HCT116 (cell line): Measurements from ENCODE around the gene SYNJ2. TPM values are rescaled to one million over a fixed set of nuclear protein-coding genes. Genes with fewer than 3 reads are reported as not detected.

Experiments
- ATAC-seq: fragments of 200-7000 bp; cut with Tn5 transposase; 2 replicates; pipeline ENCODE4 v1.9.1; 2020; ENCODE audit warnings: mild to moderate bottlenecking, moderate library complexity
- BruUV-seq: library from RNA; stranded (reverse); fragments of 400-500 nt; replicated peaks from 2 replicates; lab custom pipeline; 2021; lab: Mats Ljungman, UMichigan
- CTCF ChIA-PET: fragments of 300-600 bp; sonication (Branson Sonifier 250); formaldehyde crosslinking; loops from one replicate; lab custom pipeline; 2021; ENCODE audit warnings: antibody characterized with exemption; lab: Charles Lee
- POLR2A ChIA-PET: fragments of 300-600, 350-600 bp; sonication (Branson Sonifier 250); formaldehyde crosslinking; loops from one replicate; lab custom pipeline; 2021; ENCODE audit warnings: antibody characterized with exemption; lab: Charles Lee
- RAD21 ChIA-PET, 2 experiments: fragments of 300-600 bp; sonication (Branson Sonifier 250); formaldehyde crosslinking; loops; one replicate each; lab custom pipeline; 2023; ENCODE audit warnings: low total read pairs in 2 of 2; ENCODE audit not compliant: uncharacterized antibody in 2 of 2, unreplicated experiment in 2 of 2, low non-redundant PET in 1 of 2; lab: Charles Lee
- DNase-seq: peaks from one replicate; pipeline ENCODE4 v3.0.0-alpha.2; 2010; ENCODE audit warnings: low read depth, low spot score
- H2AFZ ChIP-seq: fragments of 200-600 bp; shearing (Covaris generic), sonication (generic); 2 replicates; pipeline ENCODE4 v1.6.1; 2017; ENCODE audit warnings: low read depth, mixed run types, mixed read lengths, antibody characterized with exemption, low read length; ENCODE audit not compliant: poor library complexity, severe bottlenecking
- H3K27ac ChIP-seq: 2 replicates; pipeline ENCODE4 v1.5.1; 2012; ENCODE audit warnings: low read depth, low read length
- H3K27me3 ChIP-seq: fragments of 200-600 bp; sonication (generic); 2 replicates; pipeline ENCODE4 v1.6.1; 2016; ENCODE audit warnings: mixed run types, low read length, mixed read lengths; ENCODE audit not compliant: insufficient read depth
- H3K36me3 ChIP-seq, 2 experiments: fragments of 200-500 bp in 1 of 2; fragments of 200-600 bp in 1 of 2; sonication (Bioruptor generic) in 1 of 2; sonication (generic) in 1 of 2; 2 replicates each; pipeline versions ENCODE4 v1.5.1 to v1.6.1; 2014 to 2016; ENCODE audit warnings: low read length in 2 of 2, inconsistent platforms in 1 of 2, mixed read lengths in 1 of 2, mixed run types in 1 of 2; ENCODE audit not compliant: insufficient read depth in 2 of 2, control insufficient read depth in 1 of 2
- H3K4me1 ChIP-seq, 2 experiments: fragments of 200-600 bp in 1 of 2; sonication (generic) in 1 of 2; 2 replicates each; pipeline versions ENCODE4 v1.5.1 to v1.6.1; 2012 to 2017; ENCODE audit warnings: low read length in 2 of 2, inconsistent platforms in 1 of 2, mild to moderate bottlenecking in 1 of 2, mixed read lengths in 1 of 2, mixed run types in 1 of 2, moderate library complexity in 1 of 2; ENCODE audit not compliant: insufficient read depth in 2 of 2, control insufficient read depth in 1 of 2
- H3K4me2 ChIP-seq: fragments of 200-600 bp; sonication (generic); 2 replicates; pipeline ENCODE4 v1.6.1; 2017; ENCODE audit warnings: mixed run types, low read length, mixed read lengths
- H3K4me3 ChIP-seq, 2 experiments: fragments of 200-600 bp in 1 of 2; sonication (generic) in 1 of 2; replicated peaks in 1 of 2; 2 replicates each; pipeline ENCODE4 v1.5.1; 2011 to 2016; ENCODE audit warnings: low read length in 2 of 2, control low read depth in 1 of 2, low read depth in 1 of 2, mild to moderate bottlenecking in 1 of 2, mixed read lengths in 1 of 2, mixed run types in 1 of 2
- H3K79me2 ChIP-seq: fragments of 200-600 bp; sonication (generic); 2 replicates; pipeline ENCODE4 v1.6.1; 2017; ENCODE audit warnings: mild to moderate bottlenecking, mixed run types, low read length, moderate library complexity, mixed read lengths; ENCODE audit not compliant: insufficient read depth
- H3K9ac ChIP-seq: fragments of 200-600 bp; sonication (generic); 2 replicates; pipeline ENCODE4 v1.6.1; 2016; ENCODE audit warnings: low read length, mixed read lengths
- H3K9me2 ChIP-seq: fragments of 200-600 bp; sonication (generic), shearing (Covaris generic); 2 replicates; pipeline ENCODE4 v1.6.1; 2017; ENCODE audit warnings: mixed run types, mild to moderate bottlenecking, moderate library complexity; ENCODE audit not compliant: insufficient read depth
- H3K9me3 ChIP-seq, 2 experiments: fragments of 200-500 bp in 1 of 2; fragments of 200-600 bp in 1 of 2; sonication (Bioruptor generic) in 1 of 2; sonication (generic) in 1 of 2; 2 replicates each; pipeline ENCODE4 v1.6.1; 2014 to 2017; ENCODE audit warnings: low read length in 2 of 2, mixed read lengths in 2 of 2, inconsistent platforms in 1 of 2, low read depth in 1 of 2, mild to moderate bottlenecking in 1 of 2, mixed run types in 1 of 2, moderate library complexity in 1 of 2; ENCODE audit not compliant: control insufficient read depth in 1 of 2, insufficient read depth in 1 of 2
- H4K20me1 ChIP-seq: fragments of 200-600 bp; sonication (generic), shearing (Covaris generic); 2 replicates; pipeline ENCODE4 v1.6.1; 2017; ENCODE audit warnings: mixed run types, mild to moderate bottlenecking, moderate library complexity; ENCODE audit not compliant: insufficient read depth
- CEBPB ChIP-seq: IDR thresholded peaks from 2 replicates; pipeline ENCODE4 v1.6.1; 2012; ENCODE audit warnings: low read depth
- CTCF ChIP-seq, 3 experiments: fragments of 200-600 bp in 1 of 3; sonication (generic) in 1 of 3; IDR thresholded peaks in 2 of 3; conservative IDR thresholded peaks in 1 of 3; 2 replicates each; pipeline ENCODE4 v1.5.1; 2012 to 2017; ENCODE audit warnings: low read depth in 2 of 3, low read length in 2 of 3, antibody characterized with exemption in 1 of 3, borderline replicate concordance in 1 of 3, control low read depth in 1 of 3, mild to moderate bottlenecking in 1 of 3, mixed read lengths in 1 of 3, mixed run types in 1 of 3, moderate library complexity in 1 of 3; ENCODE audit not compliant: insufficient read depth in 1 of 3
- EGR1 ChIP-seq: IDR thresholded peaks from 2 replicates; pipeline ENCODE4 v1.6.1; 2012; ENCODE audit warnings: low read depth
- FOSL1 ChIP-seq: IDR thresholded peaks from 2 replicates; pipeline ENCODE4 v1.6.1; 2012; ENCODE audit warnings: low read depth
- REST ChIP-seq: IDR thresholded peaks from 2 replicates; pipeline ENCODE4 v1.6.1; 2012; ENCODE audit warnings: low read depth
- SIN3A ChIP-seq: IDR thresholded peaks from 2 replicates; pipeline ENCODE4 v1.6.1; 2012; ENCODE audit warnings: low read depth
- YY1 ChIP-seq: IDR thresholded peaks from 2 replicates; pipeline ENCODE4 v1.6.1; 2011; ENCODE audit warnings: low read length, low read depth, moderate library complexity, mild to moderate bottlenecking; ENCODE audit not compliant: insufficient replicate concordance; ENCODE audit errors: extremely low read depth
- ZFX ChIP-seq: fragments of 450-650 bp; IDR thresholded peaks from 2 replicates; pipeline ENCODE4 v1.6.1; 2017
- intact Hi-C: fragments of 100-400 bp; cut with micrococcal nuclease; formaldehyde crosslinking; loops from 2 replicates; pipeline ENCODE4 v1.10.0; 2022
- total RNA-seq: library from RNA; stranded (reverse); gene quantifications from one replicate; pipeline ENCODE4 v1.2.1, GENCODE V29; 2021; ENCODE audit not compliant: unreplicated experiment
- TF ChIP-seq, protein P1 (sequence below): IDR thresholded peaks from 2 replicates; pipeline ENCODE4 v1.6.1; 2012
- TF ChIP-seq, protein P2 (sequence below): IDR thresholded peaks from 2 replicates; pipeline ENCODE4 v1.6.1; 2011; ENCODE audit warnings: mild to moderate bottlenecking, low read length, moderate library complexity; ENCODE audit not compliant: insufficient replicate concordance; ENCODE audit errors: extremely low read depth

The SYNJ2 gene
- total RNA-seq, 1 experiment from 2014 or later, result 23.9 TPM

DNA sequence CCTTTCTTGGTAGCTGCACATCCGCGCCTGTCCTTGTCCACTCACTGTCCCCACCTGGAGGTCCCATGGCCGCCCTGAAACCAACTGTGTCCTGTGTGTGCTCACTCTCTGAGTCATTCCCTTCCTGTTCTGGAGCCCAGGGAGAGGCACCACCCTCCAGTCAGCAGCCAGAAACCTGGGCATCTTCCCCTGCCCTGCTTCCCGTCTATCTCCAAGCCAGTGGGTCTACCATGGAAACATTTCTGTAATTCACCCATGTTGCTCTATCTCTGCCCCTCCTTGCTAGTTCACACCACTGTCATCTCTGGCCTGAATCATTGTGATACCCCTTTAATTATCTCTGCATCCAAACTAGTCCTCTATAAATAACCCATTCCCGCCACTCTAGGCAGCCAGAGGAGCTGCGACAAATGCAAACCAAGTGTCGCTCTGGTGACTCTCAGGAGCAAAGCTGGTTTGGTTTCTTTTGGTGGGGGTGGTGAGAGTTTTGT lies 28.8 kb upstream of the SYNJ2 start:
- Histone ChIP-seq H2AFZ (no peak overlapping the region), H3K9ac (no peak overlapping the region), H3K9me2 (no peaks in the 10 kb centered on the region), H3K4me3 (no peak overlapping the region), H4K20me1 (no peaks in the 10 kb centered on the region), H3K9me3 (no peaks in the 10 kb centered on the region; a peak in 1 of 4 replicates), H3K27me3 (no peaks in the 10 kb centered on the region), H3K36me3 (peaks cover 0 to 1% of the 10 kb centered on the region in 2 experiments; a peak in 1 of 4 replicates), H3K4me1 (peaks cover 12 to 30% of the 10 kb centered on the region in 2 experiments; a peak in 3 of 4 replicates), H3K79me2 (no peaks in the 10 kb centered on the region), H3K4me2 (peak overlapping the region; percentile 23), H3K27ac (no peak overlapping the region)
- TF ChIP-seq FOSL1, result no peak
- TF ChIP-seq REST, result no peak
- ATAC-seq, result peak; percentile 27; the same call in 1 of the 2 replicates
- ChIA-PET POLR2A (no interaction called here), CTCF (no interaction called here), RAD21 (no interaction called here)
- DNase-seq, result no peak
- no TSS peak for BruUV-seq
- intact Hi-C loops, result loop anchor here (10.0 kb wide), 1 partner anchor 288 kb away; no protein-coding TSS in a partner anchor

DNA sequence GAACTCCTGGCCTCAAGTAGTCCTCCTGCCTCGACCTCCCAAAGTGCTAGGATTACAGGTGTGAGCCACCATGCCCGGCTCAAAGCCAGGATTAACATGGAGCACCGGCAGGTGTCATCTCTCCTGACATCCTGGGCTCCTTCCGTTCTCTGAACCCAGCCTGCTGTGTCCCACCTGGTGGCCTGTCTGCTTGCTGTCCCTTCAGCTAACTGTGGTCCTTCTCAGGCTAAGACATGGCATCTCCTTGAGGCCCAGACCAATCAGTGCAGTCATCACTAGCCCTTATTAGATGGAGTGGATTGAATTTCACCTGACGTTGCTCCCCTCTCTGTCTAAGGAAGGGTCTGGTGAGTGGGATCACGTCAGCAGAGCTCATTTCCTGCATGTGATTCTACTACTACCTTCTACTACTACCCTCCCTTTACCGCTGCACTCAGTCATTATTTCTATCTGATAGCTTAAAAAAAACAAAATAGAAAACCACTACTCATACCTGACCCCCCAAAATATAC lies 28.0 kb upstream of the SYNJ2 start:
- POLR2A ChIA-PET, result no interaction called here
- no TSS peak for BruUV-seq
- no peaks in the 10 kb centered on the region for H4K20me1 ChIP-seq
- no peaks in the 10 kb centered on the region for H3K9me2 ChIP-seq
- peak overlapping the region; percentile 78; the same call in 1 of the 2 replicates for H3K4me2 ChIP-seq
- no peaks in the 10 kb centered on the region for H3K36me3 ChIP-seq
- H3K4me3 ChIP-seq, result no peak overlapping the region
- peak overlapping the region; percentile 94 for H2AFZ ChIP-seq
- intact Hi-C loops, result loop anchor here (10.0 kb wide), 1 partner anchor 289 kb away; no protein-coding TSS in a partner anchor
- H3K79me2 ChIP-seq, result no peaks in the 10 kb centered on the region
- ATAC-seq, result no peak
- no peaks in the 10 kb centered on the region for H3K27me3 ChIP-seq
- peaks cover 12 to 30% of the 10 kb centered on the region in 2 experiments; a peak in 3 of 4 replicates for H3K4me1 ChIP-seq
- H3K9me3 ChIP-seq, result peaks cover 0 to 3% of the 10 kb centered on the region in 2 experiments; a peak in 2 of 4 replicates
- no peak overlapping the region for H3K9ac ChIP-seq
- RAD21 ChIA-PET, result no interaction called here
- H3K27ac ChIP-seq, result no peak overlapping the region
- CTCF ChIA-PET, result no interaction called here
- no peak for DNase-seq
- TF ChIP-seq, protein P1, sequence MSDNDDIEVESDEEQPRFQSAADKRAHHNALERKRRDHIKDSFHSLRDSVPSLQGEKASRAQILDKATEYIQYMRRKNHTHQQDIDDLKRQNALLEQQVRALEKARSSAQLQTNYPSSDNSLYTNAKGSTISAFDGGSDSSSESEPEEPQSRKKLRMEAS, result no peak
- TF ChIP-seq CEBPB, result no peak
- TF ChIP-seq YY1, result no peak
- no peak for TF ChIP-seq CTCF (IDR thresholded peaks at IDR 0.05 in 2 of 3, conservative IDR thresholded peaks at IDR 0.05 in 1 of 3; ENCODE audit: borderline replicate concordance in 1 of 3, insufficient read depth in 1 of 3, low read depth in 2 of 3, low read length in 2 of 3)
- TF ChIP-seq, protein P2, sequence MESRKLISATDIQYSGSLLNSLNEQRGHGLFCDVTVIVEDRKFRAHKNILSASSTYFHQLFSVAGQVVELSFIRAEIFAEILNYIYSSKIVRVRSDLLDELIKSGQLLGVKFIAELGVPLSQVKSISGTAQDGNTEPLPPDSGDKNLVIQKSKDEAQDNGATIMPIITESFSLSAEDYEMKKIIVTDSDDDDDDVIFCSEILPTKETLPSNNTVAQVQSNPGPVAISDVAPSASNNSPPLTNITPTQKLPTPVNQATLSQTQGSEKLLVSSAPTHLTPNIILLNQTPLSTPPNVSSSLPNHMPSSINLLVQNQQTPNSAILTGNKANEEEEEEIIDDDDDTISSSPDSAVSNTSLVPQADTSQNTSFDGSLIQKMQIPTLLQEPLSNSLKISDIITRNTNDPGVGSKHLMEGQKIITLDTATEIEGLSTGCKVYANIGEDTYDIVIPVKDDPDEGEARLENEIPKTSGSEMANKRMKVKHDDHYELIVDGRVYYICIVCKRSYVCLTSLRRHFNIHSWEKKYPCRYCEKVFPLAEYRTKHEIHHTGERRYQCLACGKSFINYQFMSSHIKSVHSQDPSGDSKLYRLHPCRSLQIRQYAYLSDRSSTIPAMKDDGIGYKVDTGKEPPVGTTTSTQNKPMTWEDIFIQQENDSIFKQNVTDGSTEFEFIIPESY, result no peak
- no peak for TF ChIP-seq SIN3A
- TF ChIP-seq ZFX, result no peak
- no peak for TF ChIP-seq EGR1
